Mesothelial cell of epicardium (in vitro differentiated cells): Measurements from ENCODE around the gene SYPL1. TPM values are rescaled to one million over a fixed set of nuclear protein-coding genes. Genes with fewer than 3 reads are reported as not detected.

ENCODE experiments used
- DNase-seq, 2 experiments: peaks; one replicate each; pipeline ENCODE4 v3.0.0; 2021; ENCODE audit warnings: low spot score in 2 of 2; ENCODE audit not compliant: unreplicated experiment in 2 of 2
- H3K27ac Mint-ChIP-seq: 2 replicates; pipeline ENCODE4 v1.8.0; 2021; ENCODE audit warnings: mixed read lengths
- H3K27me3 Mint-ChIP-seq: 2 replicates; pipeline ENCODE4 v1.8.0; 2021; ENCODE audit warnings: low read depth, mixed read lengths
- H3K36me3 Mint-ChIP-seq: 2 replicates; pipeline ENCODE4 v1.8.0; 2021; ENCODE audit warnings: mixed read lengths
- H3K4me1 Mint-ChIP-seq: 2 replicates; pipeline ENCODE4 v1.8.0; 2021; ENCODE audit warnings: mixed read lengths
- H3K4me3 Mint-ChIP-seq: 2 replicates; pipeline ENCODE4 v1.8.0; 2021; ENCODE audit warnings: mild to moderate bottlenecking, moderate library complexity, mixed read lengths
- H3K9me3 Mint-ChIP-seq: 2 replicates; pipeline ENCODE4 v1.8.0; 2021; ENCODE audit warnings: mixed read lengths
- total RNA-seq: library from RNA; stranded (reverse); gene quantifications from 3 replicates; pipeline ENCODE4 v1.2.1, GENCODE V29; 2021
- TF ChIP-seq, protein P1 (sequence below): fragments of 200-600 bp; sonication (generic); IDR thresholded peaks from one replicate; pipeline ENCODE4 v1.5.0; 2021; ENCODE audit warnings: antibody characterized with exemption; ENCODE audit not compliant: unreplicated experiment

SYPL1 gene
- total RNA-seq, 1 donor from 2014 or later = 64.0 TPM

DNA sequence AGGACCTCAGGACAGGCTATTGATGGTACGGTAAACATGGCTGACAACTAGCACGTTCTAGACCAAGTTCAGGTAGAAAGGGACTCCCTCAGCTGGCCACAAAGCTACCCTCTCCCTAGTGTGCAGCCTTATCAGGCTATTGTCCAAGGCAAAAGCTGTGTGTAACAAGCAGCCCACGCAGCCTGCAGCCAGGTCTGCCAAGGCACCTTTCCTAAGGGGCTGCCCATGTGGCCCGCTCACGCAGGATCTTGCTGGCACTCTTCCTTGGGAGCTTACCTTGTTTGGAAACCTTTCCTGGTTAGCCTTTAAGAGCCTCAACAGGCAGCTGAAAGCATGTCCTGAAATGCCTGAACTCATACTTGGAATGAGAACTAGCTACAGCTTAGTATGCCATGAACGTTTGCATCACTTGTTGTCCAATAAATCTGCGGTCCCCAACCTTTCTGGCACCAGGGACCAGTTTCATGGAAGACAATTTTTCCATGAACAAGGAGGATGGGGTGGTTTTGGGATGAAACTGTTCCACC lies 51.7 kb downstream of the SYPL1 start:
- Mint-ChIP-seq H3K4me1 (peaks cover 43% of the 10 kb centered on the region), H3K4me3 (no peak overlapping the region), H3K27me3 (no peaks in the 10 kb centered on the region), H3K36me3 (peaks cover 1% of the 10 kb centered on the region), H3K9me3 (peaks cover 5% of the 10 kb centered on the region), H3K27ac (no peak overlapping the region)
- no peak for DNase-seq
- TF ChIP-seq, protein P1, sequence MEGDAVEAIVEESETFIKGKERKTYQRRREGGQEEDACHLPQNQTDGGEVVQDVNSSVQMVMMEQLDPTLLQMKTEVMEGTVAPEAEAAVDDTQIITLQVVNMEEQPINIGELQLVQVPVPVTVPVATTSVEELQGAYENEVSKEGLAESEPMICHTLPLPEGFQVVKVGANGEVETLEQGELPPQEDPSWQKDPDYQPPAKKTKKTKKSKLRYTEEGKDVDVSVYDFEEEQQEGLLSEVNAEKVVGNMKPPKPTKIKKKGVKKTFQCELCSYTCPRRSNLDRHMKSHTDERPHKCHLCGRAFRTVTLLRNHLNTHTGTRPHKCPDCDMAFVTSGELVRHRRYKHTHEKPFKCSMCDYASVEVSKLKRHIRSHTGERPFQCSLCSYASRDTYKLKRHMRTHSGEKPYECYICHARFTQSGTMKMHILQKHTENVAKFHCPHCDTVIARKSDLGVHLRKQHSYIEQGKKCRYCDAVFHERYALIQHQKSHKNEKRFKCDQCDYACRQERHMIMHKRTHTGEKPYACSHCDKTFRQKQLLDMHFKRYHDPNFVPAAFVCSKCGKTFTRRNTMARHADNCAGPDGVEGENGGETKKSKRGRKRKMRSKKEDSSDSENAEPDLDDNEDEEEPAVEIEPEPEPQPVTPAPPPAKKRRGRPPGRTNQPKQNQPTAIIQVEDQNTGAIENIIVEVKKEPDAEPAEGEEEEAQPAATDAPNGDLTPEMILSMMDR = no peak

DNA sequence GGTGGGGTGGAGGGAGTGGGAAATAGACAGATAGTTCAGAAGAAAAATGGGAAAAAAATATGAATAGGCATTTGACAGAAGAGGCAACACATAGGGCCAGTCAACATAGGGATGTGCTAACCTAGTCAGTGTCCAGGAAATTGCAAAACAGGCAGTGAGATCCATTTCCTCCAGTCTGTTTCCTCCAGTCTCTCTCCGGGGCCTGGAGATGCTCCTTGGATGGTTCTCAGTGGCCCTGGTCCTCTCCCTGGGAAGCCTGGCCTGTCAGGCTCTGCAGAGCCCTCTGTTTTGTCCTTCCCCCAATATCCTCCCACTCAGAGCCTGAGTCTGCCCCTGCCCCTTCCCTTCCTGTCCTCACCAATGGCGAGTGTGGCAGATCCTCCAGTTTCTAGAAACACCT lies 52.6 kb downstream of the SYPL1 start:
- Mint-ChIP-seq H3K27me3 (no peaks in the 10 kb centered on the region), H3K4me3 (no peak overlapping the region)
- TF ChIP-seq, protein P1 = no peak

DNA sequence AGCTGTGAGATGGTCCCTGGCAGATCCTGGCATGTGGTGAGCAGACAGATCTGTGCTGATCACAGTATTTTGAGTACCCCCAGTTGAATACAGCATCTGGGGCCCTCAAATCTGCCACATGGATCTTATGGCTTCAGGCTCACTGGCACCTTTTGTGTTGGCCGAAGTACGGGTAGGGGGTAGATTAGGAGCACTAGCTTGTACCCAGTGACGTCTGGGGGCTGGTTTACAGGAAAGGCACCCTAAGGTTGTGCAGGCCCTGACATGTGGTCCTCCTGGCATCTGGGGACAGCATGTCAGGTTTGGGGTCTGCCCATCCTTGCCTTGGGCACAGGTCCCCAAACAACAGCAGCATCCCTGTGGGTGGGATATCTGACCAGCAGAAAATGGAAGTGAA lies 53.2 kb downstream of the SYPL1 start:
- TF ChIP-seq, protein P1 = no peak
- peaks cover 3% of the 10 kb centered on the region for H3K27me3 Mint-ChIP-seq
- no peak for DNase-seq
- H3K36me3 Mint-ChIP-seq = peaks cover 1% of the 10 kb centered on the region
- H3K9me3 Mint-ChIP-seq = peaks cover 5% of the 10 kb centered on the region
- no peak overlapping the region for H3K4me3 Mint-ChIP-seq
- H3K27ac Mint-ChIP-seq = no peak overlapping the region
- H3K4me1 Mint-ChIP-seq = peaks cover 27% of the 10 kb centered on the region

More for the DNA sequence above, 52.6 kb downstream of the SYPL1 start:
- peaks cover 34% of the 10 kb centered on the region for H3K4me1 Mint-ChIP-seq
- DNase-seq = no peak
- peaks cover 1% of the 10 kb centered on the region for H3K36me3 Mint-ChIP-seq
- H3K9me3 Mint-ChIP-seq = peaks cover 5% of the 10 kb centered on the region
- no peak overlapping the region for H3K27ac Mint-ChIP-seq

DNA sequence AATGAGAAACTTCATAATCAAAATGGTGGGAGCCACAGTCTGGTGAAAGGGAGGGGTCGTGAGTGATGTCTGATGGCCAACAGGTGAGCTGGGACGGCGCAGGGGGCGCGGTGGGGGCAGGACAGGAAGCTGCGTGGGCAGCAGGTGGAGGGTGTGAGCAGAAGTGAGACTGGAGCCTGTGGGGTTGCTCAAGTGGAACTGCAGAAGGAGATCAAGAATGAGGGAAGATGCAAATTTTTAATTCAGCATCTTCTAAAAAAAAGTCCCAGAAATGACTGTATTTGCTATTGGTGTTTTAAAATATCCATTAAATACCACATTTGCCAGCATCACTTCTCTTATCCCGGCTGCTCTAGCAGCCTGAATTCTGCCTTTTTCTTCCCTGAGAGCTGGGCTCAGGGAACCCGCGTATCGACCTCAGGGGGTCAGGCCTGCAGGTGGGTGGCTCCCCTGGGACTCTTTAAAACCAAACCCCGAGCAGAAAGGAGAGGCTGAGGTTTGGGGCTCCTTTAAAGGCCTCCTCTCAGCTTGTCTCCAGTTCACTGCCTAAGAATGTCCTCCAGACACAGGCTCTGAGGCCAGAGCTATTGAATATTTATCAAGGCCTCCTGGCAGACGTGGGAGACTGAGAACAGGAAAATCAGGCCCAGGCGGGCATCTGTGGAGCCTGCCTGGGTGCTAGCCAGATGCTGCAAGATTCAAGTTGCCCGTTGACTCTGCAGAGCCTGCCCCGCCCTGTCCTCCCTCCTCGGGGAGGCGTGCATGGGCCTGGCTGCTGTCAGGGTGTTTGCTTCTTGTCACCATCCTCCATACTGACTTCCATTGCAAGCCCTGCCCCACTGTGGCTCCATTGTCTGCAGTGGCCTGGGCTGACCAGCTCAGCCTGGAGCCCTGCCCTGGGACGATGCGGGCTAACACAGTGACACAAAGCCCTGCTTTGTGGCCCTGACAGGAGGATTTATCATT lies 53.9 kb downstream of the SYPL1 start:
- H3K27me3 Mint-ChIP-seq = peaks cover 7% of the 10 kb centered on the region
- H3K27ac Mint-ChIP-seq = no peak overlapping the region
- no peak for DNase-seq
- H3K4me3 Mint-ChIP-seq = no peak overlapping the region
- H3K4me1 Mint-ChIP-seq = peaks cover 24% of the 10 kb centered on the region
- peaks cover 5% of the 10 kb centered on the region for H3K9me3 Mint-ChIP-seq
- TF ChIP-seq, protein P1 = no peak
- peaks cover 1% of the 10 kb centered on the region for H3K36me3 Mint-ChIP-seq

DNA sequence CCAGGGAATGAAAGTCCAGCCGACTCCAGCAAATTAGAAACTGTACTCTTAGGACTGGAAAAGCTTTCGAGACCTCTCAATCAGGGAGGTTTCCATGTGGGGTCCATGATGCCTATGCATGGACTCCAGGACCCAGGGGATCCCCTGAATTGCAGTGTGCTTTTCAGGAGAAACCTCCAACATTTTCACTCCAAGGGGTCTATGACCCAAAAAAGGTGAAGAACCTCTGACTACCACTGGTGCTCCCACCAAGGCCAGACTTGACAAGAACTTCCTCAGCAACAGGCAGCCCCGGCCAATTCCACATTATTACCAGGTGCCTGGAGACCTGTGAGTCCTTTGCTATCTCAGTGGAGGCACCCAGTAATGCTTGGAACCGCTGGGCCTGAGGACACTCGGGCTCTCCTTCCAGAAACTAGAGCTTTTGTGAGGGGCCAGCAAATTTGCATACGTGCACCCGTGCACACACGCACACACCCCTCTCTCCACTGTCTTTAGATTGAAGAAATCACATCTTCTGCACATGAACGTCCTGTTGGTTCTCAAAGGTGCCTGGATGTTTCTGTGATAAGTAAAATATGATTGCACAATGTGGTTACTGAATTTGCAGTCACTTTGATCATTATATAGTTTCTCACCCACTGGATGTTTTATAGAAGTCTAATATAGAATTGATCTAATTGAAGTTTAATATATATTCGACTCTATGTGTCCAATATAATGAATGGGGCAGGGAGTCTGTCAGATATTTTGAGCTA lies 54.7 kb downstream of the SYPL1 start:
- DNase-seq = no peak
- no peak overlapping the region for H3K4me3 Mint-ChIP-seq
- peaks cover 17% of the 10 kb centered on the region for H3K4me1 Mint-ChIP-seq
- H3K9me3 Mint-ChIP-seq = peaks cover 5% of the 10 kb centered on the region
- TF ChIP-seq, protein P1 = no peak
- peaks cover 7% of the 10 kb centered on the region for H3K27me3 Mint-ChIP-seq
- H3K36me3 Mint-ChIP-seq = peaks cover 1% of the 10 kb centered on the region
- H3K27ac Mint-ChIP-seq = no peak overlapping the region
